ENCODE data around the gene HTATIP2.

DNA sequence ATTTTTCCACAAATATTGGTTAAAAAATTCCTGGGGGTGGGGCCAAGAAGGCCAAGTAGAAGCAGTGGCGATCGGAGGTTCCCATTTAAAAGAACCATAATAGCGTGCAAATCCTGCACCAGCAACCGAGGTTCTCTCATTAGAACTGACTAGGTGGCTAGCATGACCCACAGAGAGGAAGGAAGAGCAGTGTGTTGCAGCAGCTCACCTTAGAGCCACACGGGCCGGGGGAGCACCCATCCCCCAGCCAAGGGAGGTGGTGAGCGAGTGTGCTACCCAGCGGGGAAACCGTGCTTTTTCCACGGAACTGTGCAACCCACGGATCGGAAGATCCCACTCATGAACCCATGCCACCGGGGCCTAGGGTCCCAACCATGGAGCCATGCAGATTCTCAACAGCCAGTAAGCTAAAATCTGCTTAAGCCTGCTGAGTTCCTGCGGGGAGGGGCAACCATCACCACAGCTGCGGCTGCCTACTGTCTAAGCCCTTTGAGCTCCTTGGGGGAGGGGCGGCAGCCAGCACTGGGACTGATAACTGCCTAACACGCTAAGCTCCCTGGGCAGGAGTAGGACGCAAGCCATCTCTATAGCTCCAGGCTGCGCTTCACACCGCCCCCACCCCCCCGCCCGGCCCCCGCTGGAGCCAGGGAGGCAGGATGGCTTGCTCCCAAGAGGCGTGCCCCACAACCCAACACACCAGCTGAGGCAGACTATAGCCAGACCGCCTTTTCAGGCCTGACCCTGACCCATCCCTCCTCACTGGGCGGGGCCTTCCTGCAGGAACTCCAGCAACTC is 21.0 kb upstream of the HTATIP2 start:
- TF ChIP-seq POLR2A (IDR thresholded peaks at IDR 0.05), result no peak
- TF ChIP-seq, protein P1, sequence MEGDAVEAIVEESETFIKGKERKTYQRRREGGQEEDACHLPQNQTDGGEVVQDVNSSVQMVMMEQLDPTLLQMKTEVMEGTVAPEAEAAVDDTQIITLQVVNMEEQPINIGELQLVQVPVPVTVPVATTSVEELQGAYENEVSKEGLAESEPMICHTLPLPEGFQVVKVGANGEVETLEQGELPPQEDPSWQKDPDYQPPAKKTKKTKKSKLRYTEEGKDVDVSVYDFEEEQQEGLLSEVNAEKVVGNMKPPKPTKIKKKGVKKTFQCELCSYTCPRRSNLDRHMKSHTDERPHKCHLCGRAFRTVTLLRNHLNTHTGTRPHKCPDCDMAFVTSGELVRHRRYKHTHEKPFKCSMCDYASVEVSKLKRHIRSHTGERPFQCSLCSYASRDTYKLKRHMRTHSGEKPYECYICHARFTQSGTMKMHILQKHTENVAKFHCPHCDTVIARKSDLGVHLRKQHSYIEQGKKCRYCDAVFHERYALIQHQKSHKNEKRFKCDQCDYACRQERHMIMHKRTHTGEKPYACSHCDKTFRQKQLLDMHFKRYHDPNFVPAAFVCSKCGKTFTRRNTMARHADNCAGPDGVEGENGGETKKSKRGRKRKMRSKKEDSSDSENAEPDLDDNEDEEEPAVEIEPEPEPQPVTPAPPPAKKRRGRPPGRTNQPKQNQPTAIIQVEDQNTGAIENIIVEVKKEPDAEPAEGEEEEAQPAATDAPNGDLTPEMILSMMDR (IDR thresholded peaks at IDR 0.05), result no peak
- no peak for TF ChIP-seq POLR2AphosphoS5 (IDR thresholded peaks at IDR 0.05)
- no peak for TF ChIP-seq EP300 (IDR thresholded peaks at IDR 0.05)
